HUDEP-2 (cell line): Measurements from ENCODE around the gene XIAP.
"Not testable (repeated sequence)": the region's sequence is repeated elsewhere in the genome, so short reads cannot be mapped to it uniquely, and the experiment has no call there.

ENCODE experiments used
- DNase-seq, 76 experiments: peaks; one replicate each; lab custom pipeline; 2025; ENCODE audit not compliant: unreplicated experiment in 76 of 76; lab: John Stamatoyannopoulos, UW

Gene XIAP

DNA sequence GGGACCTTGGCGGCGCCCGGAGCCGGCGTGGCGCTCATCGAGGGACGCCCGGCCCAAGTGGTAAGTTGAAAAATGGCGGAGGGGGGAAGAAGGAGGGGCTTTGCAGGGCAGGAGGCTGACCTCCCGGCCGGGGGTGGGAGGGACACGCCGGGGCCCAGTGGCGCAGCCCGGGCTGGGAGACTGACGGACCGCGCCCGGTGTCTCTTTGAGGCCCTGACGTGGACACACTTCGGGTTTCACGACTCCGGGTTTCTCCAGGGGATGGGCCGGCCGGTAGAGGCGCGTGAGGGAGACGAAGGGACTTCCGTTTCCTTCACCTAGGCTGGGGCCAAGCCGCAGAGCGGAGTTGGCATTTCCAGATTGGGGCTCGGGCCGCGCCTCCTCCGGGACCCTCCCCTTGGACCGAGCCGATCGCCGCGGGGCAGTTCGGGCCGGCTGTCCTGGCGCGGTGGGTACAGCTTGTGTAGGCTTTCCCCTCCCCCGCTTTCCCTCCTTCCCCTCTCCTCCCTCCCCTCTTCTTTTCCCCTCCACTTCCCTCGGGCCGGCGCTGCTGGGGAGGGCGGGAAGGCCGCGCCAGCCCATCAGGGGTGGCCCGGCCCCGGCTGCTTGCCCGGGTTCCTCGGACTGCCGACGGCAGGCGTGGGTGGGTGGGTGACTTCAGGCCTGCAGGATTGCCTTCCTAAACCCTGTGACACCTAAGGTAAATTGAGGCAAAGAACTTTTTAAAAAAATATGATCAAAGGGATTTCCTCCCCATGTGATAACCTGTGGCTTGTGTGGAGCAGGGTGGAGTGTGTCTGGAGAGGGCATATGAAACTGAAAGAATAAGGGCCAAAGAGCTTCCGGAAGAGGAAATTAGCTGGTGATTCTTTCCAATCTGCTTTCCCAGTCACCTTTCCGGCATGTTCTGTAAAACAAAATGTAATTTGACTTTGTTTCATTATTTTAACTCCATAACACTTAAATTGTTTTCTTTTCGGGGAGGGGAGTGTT, at the start of gene XIAP:
TSS of gene XIAP (plus strand) at position 208 of the 993 bp plus-strand sequence. CDS start 25,610 bp downstream, outside the sequence.
- peak in 75 of 76 experiments; percentile 11 to 81 (median 65) for DNase-seq

DNA sequence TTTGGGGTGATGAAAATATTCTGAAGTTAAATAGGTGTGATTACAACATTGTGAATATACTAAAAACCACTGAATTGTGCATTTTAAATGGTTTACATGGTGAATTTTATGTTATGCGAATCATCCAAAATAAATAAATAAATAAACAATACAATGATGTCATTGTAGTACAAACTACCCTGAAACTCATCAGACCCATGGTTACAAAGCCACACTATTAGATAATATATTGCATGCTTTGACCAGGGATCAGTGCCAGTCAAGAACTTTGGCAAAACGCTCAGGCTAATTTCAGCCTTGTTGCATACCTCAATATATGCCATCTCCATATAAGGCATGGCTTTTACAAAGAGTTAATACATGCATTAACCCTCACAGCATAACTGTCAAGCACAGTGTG, 45.5 kb upstream of the XIAP start:
- DNase-seq = no peak

DNA sequence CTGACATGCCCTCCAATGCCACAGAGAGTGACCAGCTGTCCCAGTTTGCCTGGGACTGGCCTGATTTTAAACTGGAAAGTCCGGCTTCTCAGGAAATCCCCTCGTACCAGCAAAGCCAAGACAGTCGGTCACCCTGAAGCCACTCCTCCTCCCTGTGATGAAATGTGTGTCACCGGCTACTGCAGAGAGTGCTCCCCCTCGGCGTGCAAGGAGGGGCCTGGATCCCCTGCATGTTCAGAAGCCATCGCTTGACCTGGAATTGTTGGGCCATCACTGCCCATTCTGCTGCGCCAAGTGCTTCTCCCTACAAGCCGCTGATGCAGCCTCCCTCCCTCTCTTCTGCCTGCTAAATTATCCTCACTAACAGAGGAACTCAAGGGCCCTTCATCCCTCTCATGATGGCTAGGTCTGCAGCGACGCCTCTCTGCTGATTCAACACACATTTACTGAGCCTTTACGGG, 44.9 kb upstream of the XIAP start:
- not testable (repeated sequence) for DNase-seq

DNA sequence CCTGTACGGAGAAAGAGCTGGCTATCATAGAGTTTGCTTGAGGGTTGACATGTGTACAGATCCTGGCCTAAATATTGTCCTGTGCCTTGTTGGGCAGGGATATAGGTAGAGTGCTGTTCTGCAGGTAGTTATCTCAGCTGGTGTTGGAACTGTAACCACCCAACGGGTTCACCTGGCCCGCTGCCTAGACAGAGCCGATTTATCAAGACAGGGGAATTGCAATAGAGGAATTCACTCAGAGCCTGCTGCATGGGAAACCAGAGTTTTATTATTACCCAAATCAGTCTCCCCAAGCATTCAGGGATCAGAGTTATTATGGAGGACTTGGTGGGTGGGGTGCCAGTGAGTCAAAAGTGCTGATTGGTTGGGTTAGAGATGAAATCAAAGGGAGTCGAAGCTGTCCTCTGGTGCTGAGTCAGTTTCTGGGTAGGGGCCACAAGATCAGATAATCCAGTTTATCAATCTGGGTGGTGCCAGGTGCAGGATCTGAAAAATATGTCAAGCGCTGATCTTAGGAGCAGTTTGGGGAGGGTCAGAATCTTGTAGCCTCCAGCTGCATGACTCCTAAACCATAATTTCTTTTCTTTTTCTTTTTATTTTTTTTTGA, 42.5 kb upstream of the XIAP start:
- peak in 5 of 76 experiments; percentile 1 to 3 (median 2) for DNase-seq

DNA sequence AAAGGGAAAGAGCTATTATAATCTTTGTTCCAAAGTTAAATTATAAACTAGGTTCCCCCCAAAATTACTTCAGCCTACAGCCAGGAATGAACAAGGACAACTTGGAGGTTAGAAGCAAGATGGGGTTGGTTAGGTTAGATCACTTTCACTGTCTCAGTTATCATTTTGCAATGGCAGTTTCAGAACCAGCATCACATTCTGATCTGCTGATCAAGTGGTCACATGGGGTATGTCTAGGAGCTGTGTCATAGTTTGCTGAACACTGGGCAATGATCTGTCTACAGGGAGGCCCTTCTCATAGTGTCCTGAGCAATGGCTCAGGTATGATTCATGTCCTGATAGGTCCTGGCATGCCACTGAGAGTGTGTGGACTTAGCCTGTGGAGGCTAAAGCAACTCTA, 41.6 kb upstream of the XIAP start:
- peak in 1 of 76 experiments; percentile 2 for DNase-seq

DNA sequence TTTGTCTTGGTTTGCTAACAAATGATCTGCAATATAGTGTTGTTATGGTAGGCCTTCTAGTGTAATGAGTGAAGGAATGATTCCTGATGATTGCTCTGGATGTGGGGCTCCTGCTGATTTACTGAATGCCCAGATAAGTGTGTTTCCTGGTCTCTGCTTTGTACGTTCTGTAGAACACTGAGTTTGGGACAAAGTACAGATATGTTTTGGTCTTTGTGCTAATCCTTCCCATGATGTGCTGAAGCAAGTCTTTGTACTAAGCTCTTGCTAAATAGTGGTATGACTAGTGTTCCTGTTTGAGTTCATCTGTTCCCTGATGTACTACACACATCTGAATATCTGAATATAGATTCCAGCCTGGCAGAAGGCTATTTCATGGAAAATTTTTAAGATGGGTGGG, 36.9 kb upstream of the XIAP start:
- DNase-seq = no peak

DNA sequence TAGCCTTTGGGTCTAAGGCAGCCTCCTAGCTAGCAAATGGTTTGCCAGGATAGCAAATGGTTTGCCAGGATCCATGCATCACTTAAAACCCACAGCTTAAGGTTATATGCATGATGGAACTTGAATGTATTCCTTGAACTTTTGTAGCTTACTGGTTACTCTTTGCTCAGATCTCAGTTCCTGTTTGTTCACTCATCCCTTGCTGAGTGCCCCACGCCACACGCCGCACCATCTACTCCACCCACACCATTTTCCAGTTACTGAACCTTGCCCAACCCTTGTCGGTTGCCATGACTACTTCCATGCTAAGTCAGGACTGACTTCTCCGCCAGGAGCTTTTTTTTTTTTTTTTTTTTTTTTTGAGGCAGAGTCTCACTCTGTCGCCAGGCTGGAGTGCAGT, 29.5 kb upstream of the XIAP start:
- DNase-seq = peak in 9 of 76 experiments; percentile 0 to 22 (median 6)

DNA sequence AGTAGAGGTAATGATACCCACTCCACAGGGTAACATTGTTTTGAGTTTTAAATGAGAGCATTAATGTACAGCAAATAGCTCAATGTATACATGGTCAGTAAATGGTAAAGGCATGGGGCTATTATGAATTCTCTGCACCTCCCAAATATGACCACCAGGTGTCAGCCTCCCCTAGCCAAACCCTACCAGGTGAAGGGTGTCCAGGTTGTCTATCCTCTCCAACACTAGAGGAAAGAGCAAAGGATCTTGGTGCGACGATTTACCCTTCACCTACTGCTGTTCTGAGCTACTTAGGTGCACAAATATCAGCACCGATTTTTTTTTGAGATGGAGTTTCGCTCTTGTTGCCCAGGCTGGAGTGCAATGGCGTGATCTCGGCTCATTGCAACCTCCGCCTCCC, 26.5 kb upstream of the XIAP start:
- peak in 55 of 76 experiments; percentile 0 to 62 (median 18) for DNase-seq

DNA sequence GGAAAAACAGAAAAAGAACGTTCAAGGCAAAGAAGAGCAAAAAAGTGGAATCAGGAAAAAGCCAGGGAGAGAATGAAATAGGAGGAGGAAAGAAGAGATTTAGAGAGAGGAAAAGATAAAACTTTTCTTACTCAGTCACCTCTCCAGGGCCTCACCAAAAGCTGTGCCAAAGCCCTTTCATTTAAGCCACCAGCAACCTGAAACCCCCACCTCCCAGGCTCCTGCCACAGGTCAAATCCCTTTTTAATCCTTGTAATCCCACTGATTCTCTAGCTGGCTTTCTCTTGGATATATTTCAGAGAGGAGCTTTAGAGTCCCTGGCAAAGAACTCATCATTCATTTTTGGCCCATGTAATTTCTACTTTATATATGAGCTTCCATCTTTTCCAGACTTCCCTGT, 25.7 kb upstream of the XIAP start:
- no peak for DNase-seq

DNA sequence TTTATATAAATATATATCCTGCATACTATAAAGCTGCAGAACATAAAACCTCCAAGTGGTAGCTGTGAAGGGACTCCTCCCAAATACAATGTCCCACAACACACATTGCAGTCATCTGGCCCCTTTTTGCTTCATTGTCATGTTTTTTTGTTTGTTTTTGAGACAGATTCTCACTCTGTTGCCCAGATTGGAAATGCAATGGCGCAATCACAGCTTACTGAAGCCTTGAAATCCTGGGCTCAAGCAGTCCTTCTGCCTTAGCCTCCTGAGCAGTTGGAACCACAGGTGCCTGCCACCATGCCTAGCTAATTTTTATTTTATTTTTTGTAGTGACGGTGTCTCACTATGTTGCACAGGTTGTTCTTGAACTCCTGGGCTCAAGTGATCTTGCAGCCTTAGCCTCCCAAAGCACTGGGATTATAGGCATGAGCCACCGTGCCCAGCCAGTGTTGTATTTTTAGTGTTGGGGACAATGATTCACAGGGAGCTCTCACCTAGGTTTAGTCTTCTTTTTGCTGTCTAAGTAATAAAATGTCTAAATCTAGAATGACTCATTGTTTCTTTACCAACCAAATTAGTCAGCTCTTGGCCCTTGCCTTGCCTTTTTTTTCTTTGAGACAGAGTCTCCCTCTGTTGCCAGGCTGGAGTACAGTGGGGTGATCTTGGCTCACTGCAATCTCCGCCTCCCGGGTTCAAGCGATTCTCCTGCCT, 24.0 kb upstream of the XIAP start:
- no peak for DNase-seq

DNA sequence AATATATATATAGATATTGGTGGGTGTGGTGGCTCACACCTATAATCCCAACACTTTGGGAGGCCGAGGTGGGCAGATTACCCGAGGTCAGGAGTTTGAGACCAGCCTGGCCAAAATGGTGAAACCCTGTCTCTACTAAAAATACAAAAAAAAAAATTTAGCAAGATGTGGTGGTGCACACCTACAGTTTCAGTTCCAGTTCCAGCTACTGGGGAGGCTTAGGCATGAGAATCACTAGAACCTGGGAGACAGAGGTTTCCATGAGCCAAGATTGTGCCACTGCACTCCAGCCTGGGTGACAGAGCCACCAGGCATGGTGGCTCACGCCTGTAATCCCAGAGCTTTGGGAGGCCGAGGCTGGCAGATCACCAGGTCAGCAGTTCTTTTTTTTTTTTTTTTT, 14.7 kb upstream of the XIAP start:
- not testable (repeated sequence) for DNase-seq

DNA sequence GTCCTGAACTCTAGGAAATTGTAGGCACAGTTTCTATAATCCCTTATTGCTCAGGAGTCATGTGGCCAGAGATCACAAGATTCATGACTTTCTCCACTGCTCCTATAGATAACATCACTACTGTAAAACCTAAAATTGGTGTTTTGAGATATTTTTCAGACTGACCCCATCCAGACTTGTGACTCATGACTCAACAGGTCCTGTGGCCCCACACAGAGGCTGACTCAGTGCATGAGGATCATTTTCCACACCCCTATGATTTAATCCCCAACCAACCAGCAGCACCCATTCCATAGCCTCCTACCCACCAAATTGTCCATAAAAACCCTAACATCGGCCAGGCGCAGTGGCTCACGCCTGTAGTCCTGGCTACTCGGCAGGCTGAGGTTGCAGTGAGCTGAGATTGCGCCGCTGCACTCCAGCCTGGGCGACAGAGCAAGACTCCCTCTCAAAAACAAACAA, 13.2 kb upstream of the XIAP start:
- DNase-seq = peak in 34 of 76 experiments; percentile 0 to 64 (median 9)

DNA sequence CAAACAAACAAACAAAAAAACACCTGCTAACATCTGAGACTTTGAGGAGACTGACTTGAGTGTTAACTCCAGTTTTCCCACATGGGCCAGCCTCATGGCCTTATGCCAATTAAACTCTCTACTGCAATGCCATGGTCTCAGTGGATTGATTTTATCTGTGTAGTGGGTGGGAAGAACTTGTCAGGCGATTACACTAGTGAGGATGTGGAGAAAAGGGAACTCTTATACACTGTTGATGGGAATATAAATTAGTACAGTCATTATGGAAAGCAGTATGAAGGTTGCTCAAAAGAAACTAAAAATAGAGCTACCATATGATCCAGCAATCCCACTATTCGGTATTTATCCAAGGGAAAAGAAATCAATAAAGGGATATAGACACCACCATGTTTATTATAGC, 12.8 kb upstream of the XIAP start:
- no peak for DNase-seq

DNA sequence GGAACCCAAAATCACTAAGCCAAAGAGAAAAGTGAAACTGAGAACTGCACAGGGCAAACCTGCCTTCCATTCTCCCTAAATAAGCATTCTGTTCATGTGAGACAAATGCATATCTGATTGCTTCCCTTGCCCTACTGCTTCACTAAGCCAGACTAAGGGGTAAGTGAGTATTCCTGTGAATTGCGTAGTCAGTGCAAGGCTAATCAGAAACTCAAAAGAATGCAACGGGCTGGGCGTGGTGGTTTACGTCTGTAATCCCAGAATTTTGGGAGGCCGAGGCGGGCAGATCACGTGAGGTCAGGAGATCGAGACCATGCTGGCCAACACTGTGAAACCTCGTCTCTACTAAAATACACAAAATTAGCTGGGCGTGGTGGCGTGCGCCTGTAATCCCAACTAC, 10.8 kb upstream of the XIAP start:
- DNase-seq = no peak

DNA sequence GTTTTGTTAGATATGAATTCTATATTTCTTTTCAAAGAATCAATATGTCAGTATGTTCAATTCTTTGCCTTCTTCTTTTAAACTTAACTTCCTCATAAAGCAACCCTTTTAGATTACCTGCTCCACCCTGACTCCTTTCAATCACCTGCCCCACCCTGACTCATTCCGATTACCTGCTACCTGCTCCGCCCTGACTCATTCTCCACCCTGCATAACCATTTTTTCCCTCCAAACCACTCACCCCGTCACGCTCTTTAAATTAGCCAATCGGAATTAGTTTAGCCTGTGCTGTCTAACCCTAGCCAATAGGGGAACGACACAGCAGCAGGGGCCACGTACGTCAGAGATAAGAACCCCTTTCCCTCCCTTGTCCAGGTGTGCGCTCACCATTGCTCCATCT, 9.9 kb upstream of the XIAP start:
- DNase-seq = not testable (repeated sequence)

DNA sequence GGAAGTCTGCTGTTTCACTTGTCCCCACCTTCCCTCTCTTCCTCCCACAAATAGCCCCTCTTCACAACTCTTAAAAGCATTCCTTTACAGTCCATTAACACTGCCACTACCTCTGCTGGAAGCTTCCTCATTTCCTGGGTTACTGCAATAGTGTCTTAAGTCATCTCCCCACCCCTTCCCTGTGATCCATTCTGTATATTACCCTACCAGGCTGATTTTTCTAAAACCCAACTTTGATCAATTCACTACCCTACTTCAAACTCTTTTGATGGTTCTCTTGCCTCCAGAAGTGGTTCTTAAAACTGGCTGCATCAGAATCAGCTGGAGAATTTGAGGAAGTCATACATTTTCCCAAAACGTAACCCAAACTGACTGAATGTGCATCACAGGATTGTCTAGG, 8.8 kb upstream of the XIAP start:
- no peak for DNase-seq

DNA sequence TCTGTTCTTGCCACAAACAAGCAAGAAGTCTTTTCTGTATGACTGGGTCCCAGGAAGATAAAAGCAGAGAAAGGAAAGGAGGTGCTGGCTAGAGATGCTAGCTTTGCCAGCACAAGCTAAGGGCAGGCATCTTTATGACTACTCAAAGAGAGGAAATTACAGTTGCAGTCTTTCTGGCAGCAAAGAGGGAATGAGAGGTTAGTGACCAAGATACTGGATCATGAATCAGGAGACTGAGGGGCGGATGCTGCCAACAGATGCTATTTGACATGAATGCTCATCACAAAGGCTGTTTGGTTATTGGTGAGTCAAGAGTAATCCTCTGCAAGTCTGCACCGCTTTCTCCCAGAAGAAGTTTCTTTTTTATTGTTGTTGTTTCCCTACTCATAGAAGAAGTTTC, 5.5 kb upstream of the XIAP start:
- DNase-seq = no peak

DNA sequence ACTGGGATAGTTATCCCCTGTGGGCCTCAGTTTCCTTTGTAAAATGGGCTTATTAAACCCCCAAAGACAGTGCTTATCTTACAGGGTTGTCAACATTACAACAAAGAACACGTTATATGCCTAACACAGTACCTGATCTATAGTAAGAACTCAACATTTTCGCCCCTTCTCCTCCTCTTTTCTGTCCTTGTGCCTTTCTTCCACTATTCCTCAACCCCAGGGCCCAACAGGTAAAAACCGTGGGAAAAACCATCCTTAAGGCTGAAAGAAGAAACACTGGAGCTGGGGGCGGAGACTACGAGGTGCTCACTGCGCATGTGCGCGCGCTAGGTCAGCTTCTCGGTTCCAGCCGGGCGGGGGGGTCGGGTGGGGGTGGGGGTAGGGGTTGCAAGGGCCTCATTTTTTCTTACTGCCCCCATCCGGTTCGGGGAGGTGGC, 426 bp upstream of the XIAP start:
- DNase-seq = peak in 20 of 76 experiments; percentile 4 to 81 (median 68)

DNA sequence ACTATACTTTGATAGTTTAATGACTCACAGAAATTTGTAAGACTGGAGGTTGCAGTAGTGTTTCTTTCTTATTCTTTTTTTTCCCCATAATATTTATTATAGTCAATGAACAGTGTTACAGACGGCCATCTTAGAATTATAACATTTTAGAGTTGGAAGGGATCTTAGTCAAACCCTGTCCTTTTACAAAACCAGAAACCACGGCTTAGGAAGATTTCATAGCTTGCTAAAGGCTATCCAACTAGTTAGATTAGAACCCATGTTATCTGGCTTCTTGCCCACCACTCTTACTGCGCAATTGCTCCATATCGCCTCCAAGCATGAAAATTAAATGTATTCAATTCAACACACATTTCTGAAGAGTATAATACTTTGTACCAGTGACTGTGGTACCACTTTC, 1.1 kb downstream of the XIAP start:
- DNase-seq = peak in 22 of 76 experiments; percentile 0 to 36 (median 8)

DNA sequence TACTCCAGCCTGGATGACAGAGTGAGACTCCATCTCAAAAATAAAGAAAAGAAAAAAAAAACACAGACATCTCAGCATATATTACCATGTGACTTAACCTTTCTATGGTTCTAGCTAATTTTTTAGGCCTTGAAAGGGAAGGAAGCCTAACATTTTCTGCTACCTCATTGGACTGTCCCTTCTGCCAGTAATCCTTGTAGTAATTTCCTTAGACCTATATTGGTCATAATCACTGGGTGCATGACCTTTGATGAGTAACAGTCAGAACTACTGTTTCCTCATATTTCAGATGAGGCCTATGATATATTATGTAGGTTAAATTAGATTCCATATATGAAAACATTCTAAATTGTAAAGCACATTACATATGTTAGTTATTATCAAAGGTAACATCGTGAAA, 9.6 kb downstream of the XIAP start:
- DNase-seq = no peak

DNA sequence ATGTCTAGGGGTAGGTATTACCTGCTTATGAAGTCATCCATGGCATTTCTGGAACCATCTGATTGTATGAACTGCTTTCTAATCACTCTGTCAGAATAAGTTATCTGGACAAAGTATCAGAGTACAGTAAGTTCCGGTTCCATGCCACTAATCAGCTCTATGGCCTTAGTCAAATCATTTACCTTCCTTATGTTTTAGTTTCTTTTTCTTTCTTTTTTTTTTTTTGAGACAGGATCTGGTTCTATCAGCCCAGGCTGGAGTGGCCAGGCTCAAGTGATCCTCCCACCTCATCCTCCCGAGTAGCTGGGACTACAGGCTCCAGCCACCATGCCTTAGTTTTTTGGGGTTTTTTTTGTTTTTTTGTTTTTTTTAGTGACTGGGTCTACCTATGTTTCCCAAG, 11.5 kb downstream of the XIAP start:
- no peak for DNase-seq
